SJCRH30 (cell line): Measurements from ENCODE around the gene PHAF1. TPM values are rescaled to one million over a fixed set of nuclear protein-coding genes. Genes with fewer than 3 reads are reported as not detected.

Experiments
- DNase-seq, 2 experiments: peaks; one replicate each; pipeline ENCODE4 v3.0.0-alpha.2; 2015 to 2020
- H3K27ac ChIP-seq: fragments of 250-450 bp; sonication (Bioruptor Pico); 2 replicates; pipeline ENCODE4 v1.5.1; 2020; ENCODE audit warnings: mild to moderate bottlenecking, moderate library complexity
- H3K27me3 ChIP-seq: fragments of 250-450 bp; sonication (Bioruptor Pico); 2 replicates; pipeline ENCODE4 v1.5.1; 2020; ENCODE audit warnings: mild to moderate bottlenecking, moderate library complexity
- H3K36me3 ChIP-seq: fragments of 250-450 bp; sonication (Bioruptor Pico); 2 replicates; pipeline ENCODE4 v1.5.1; 2020; ENCODE audit warnings: mild to moderate bottlenecking, moderate library complexity
- H3K4me1 ChIP-seq: fragments of 250-450 bp; sonication (Bioruptor Pico); 2 replicates; pipeline ENCODE4 v1.5.1; 2020; ENCODE audit warnings: mild to moderate bottlenecking, moderate library complexity
- H3K4me3 ChIP-seq: fragments of 250-450 bp; sonication (Bioruptor Pico); 2 replicates; pipeline ENCODE4 v1.5.1; 2020; ENCODE audit warnings: mild to moderate bottlenecking, moderate library complexity
- H3K9me3 ChIP-seq: fragments of 250-450 bp; sonication (Bioruptor Pico); replicated peaks from 2 replicates; pipeline ENCODE4 v1.5.1; 2020; ENCODE audit warnings: mild to moderate bottlenecking, moderate library complexity
- total RNA-seq: library from RNA; depleted of rRNA; stranded (reverse); fragments of >200 nt; shearing (Covaris generic); gene quantifications from 2 replicates; pipeline ENCODE4 v1.2.3, GENCODE V29; 2014; rRNA removed

PHAF1 gene
- total RNA-seq: 39.5 and 45.2 TPM in 2 replicates

- H3K27ac ChIP-seq: peak within 1 kb of the TSS; percentile 46
- DNase-seq: peak; percentile 94 to 96
- no peaks in the 10 kb centered on the region for H3K36me3 ChIP-seq
- peak within 1 kb of the TSS; percentile 82 for H3K4me3 ChIP-seq
- H3K4me1 ChIP-seq: peaks cover 10% of the 10 kb centered on the region; the same call in 1 of the 2 replicates
- no peaks in the 10 kb centered on the region for H3K9me3 ChIP-seq
- no peaks in the 10 kb centered on the region for H3K27me3 ChIP-seq
Measured at GRCh38 chr16:67109407-67110135, at the start of gene PHAF1. PHAF1 (plus strand) TSS chr16:67109941; CDS start chr16:67110176, 235 bp downstream.

- H3K4me1 ChIP-seq: no peaks in the 10 kb centered on the region
- H3K9me3 ChIP-seq: no peaks in the 10 kb centered on the region
- H3K27ac ChIP-seq: no peak overlapping the region
- H3K36me3 ChIP-seq: peaks cover 52% of the 10 kb centered on the region
- H3K27me3 ChIP-seq: no peaks in the 10 kb centered on the region
- no peak overlapping the region for H3K4me3 ChIP-seq
- no peak for DNase-seq
Measured at GRCh38 chr16:67063008-67063407, 46.7 kb upstream of the PHAF1 start.

- Histone ChIP-seq H3K4me3 (no peak overlapping the region), H3K36me3 (peaks cover 71% of the 10 kb centered on the region), H3K4me1 (no peaks in the 10 kb centered on the region), H3K27ac (no peak overlapping the region), H3K27me3 (no peaks in the 10 kb centered on the region), H3K9me3 (no peaks in the 10 kb centered on the region)
- no peak for DNase-seq
Measured at GRCh38 chr16:67068212-67068753, 41.5 kb upstream of the PHAF1 start.

- no peak for DNase-seq
- Histone ChIP-seq H3K27me3 (no peaks in the 10 kb centered on the region), H3K36me3 (peaks cover 72% of the 10 kb centered on the region), H3K27ac (no peak overlapping the region), H3K9me3 (no peaks in the 10 kb centered on the region), H3K4me1 (no peaks in the 10 kb centered on the region), H3K4me3 (no peak overlapping the region)
Measured at GRCh38 chr16:67071476-67072048, 38.2 kb upstream of the PHAF1 start.

- Histone ChIP-seq H3K27ac (no peak overlapping the region), H3K27me3 (no peaks in the 10 kb centered on the region), H3K4me1 (peaks cover 8% of the 10 kb centered on the region; the same call in 1 of the 2 replicates), H3K9me3 (no peaks in the 10 kb centered on the region), H3K36me3 (peaks cover 49% of the 10 kb centered on the region), H3K4me3 (no peak overlapping the region)
- DNase-seq: no peak
Measured at GRCh38 chr16:67075331-67075730, 34.4 kb upstream of the PHAF1 start.

GRCh38 chr16:67077871-67078270, 31.9 kb upstream of the PHAF1 start:
- Histone ChIP-seq H3K27ac (no peak overlapping the region), H3K4me3 (no peak overlapping the region), H3K4me1 (peaks cover 8% of the 10 kb centered on the region; the same call in 1 of the 2 replicates), H3K27me3 (no peaks in the 10 kb centered on the region), H3K9me3 (no peaks in the 10 kb centered on the region), H3K36me3 (peaks cover 46% of the 10 kb centered on the region)
- peak; percentile 25 to 67 for DNase-seq

GRCh38 chr16:67082100-67082499, 27.6 kb upstream of the PHAF1 start:
- peaks cover 8% of the 10 kb centered on the region; the same call in 1 of the 2 replicates for H3K4me1 ChIP-seq
- peaks cover 42% of the 10 kb centered on the region for H3K36me3 ChIP-seq
- no peak overlapping the region for H3K4me3 ChIP-seq
- no peaks in the 10 kb centered on the region for H3K27me3 ChIP-seq
- no peak for DNase-seq
- no peaks in the 10 kb centered on the region for H3K9me3 ChIP-seq
- H3K27ac ChIP-seq: no peak overlapping the region

GRCh38 chr16:67082891-67083290, 26.9 kb upstream of the PHAF1 start:
- Histone ChIP-seq H3K4me3 (no peak overlapping the region), H3K27ac (no peak overlapping the region), H3K4me1 (peaks cover 2% of the 10 kb centered on the region; the same call in 1 of the 2 replicates), H3K36me3 (peaks cover 40% of the 10 kb centered on the region), H3K27me3 (no peaks in the 10 kb centered on the region), H3K9me3 (no peaks in the 10 kb centered on the region)
- no peak for DNase-seq

GRCh38 chr16:67084345-67085028, 25.3 kb upstream of the PHAF1 start:
- Histone ChIP-seq H3K27ac (no peak overlapping the region), H3K36me3 (peaks cover 45% of the 10 kb centered on the region), H3K4me1 (no peaks in the 10 kb centered on the region), H3K9me3 (no peaks in the 10 kb centered on the region), H3K4me3 (no peak overlapping the region), H3K27me3 (no peaks in the 10 kb centered on the region)
- no peak for DNase-seq

GRCh38 chr16:67086822-67087221, 22.9 kb upstream of the PHAF1 start:
- peaks cover 51% of the 10 kb centered on the region for H3K36me3 ChIP-seq
- no peaks in the 10 kb centered on the region for H3K4me1 ChIP-seq
- no peaks in the 10 kb centered on the region for H3K27me3 ChIP-seq
- no peak overlapping the region for H3K4me3 ChIP-seq
- no peaks in the 10 kb centered on the region for H3K9me3 ChIP-seq
- no peak for DNase-seq
- H3K27ac ChIP-seq: no peak overlapping the region

- Histone ChIP-seq H3K4me1 (no peaks in the 10 kb centered on the region), H3K36me3 (peaks cover 48% of the 10 kb centered on the region), H3K9me3 (no peaks in the 10 kb centered on the region), H3K27ac (no peak overlapping the region), H3K27me3 (no peaks in the 10 kb centered on the region), H3K4me3 (no peak overlapping the region)
- DNase-seq: no peak
Measured at GRCh38 chr16:67087291-67087690, 22.4 kb upstream of the PHAF1 start.

GRCh38 chr16:67087803-67088202, 21.9 kb upstream of the PHAF1 start:
- no peak overlapping the region for H3K4me3 ChIP-seq
- no peak overlapping the region for H3K27ac ChIP-seq
- no peaks in the 10 kb centered on the region for H3K4me1 ChIP-seq
- no peaks in the 10 kb centered on the region for H3K27me3 ChIP-seq
- H3K36me3 ChIP-seq: peaks cover 44% of the 10 kb centered on the region
- no peaks in the 10 kb centered on the region for H3K9me3 ChIP-seq
- no peak for DNase-seq

GRCh38 chr16:67088551-67088950, 21.2 kb upstream of the PHAF1 start:
- H3K27me3 ChIP-seq: no peaks in the 10 kb centered on the region
- H3K27ac ChIP-seq: no peak overlapping the region
- DNase-seq: no peak
- H3K4me1 ChIP-seq: no peaks in the 10 kb centered on the region
- no peak overlapping the region for H3K4me3 ChIP-seq
- H3K9me3 ChIP-seq: no peaks in the 10 kb centered on the region
- peaks cover 42% of the 10 kb centered on the region for H3K36me3 ChIP-seq

GRCh38 chr16:67089101-67089500, 20.6 kb upstream of the PHAF1 start:
- DNase-seq: no peak
- Histone ChIP-seq H3K4me3 (no peak overlapping the region), H3K36me3 (peaks cover 41% of the 10 kb centered on the region), H3K9me3 (no peaks in the 10 kb centered on the region), H3K27ac (no peak overlapping the region), H3K4me1 (no peaks in the 10 kb centered on the region), H3K27me3 (no peaks in the 10 kb centered on the region)
